Smooth muscle cell (in vitro differentiated cells): ENCODE results near the gene ARRDC3. TPM values are rescaled to one million over a fixed set of nuclear protein-coding genes. Genes with fewer than 3 reads are reported as not detected.
"Not testable (repeated sequence)": the region's sequence is repeated elsewhere in the genome, so short reads cannot be mapped to it uniquely, and the experiment has no call there.

Source experiments
- DNase-seq: peaks from one replicate; lab custom pipeline; 2025; ENCODE audit not compliant: unreplicated experiment; lab: John Stamatoyannopoulos, UW
- H2AFZ ChIP-seq: fragments of 200-600 bp; sonication (generic); 2 replicates; pipeline ENCODE4 v1.6.0; 2016; ENCODE audit warnings: antibody characterized with exemption, low read depth, mild to moderate bottlenecking
- H3F3A ChIP-seq: fragments of 200-600 bp; sonication (generic); 2 replicates; pipeline ENCODE4 v1.6.0; 2017; ENCODE audit warnings: antibody characterized with exemption, low read depth
- H3K27ac ChIP-seq: fragments of 200-600 bp; sonication (generic); 2 replicates; pipeline ENCODE4 v1.5.1; 2016; ENCODE audit warnings: low read depth, mild to moderate bottlenecking
- H3K27me3 ChIP-seq: fragments of 200-600 bp; sonication (generic); 2 replicates; pipeline ENCODE4 v1.6.1; 2016; ENCODE audit warnings: low read depth, mild to moderate bottlenecking
- H3K36me3 ChIP-seq: fragments of 200-600 bp; sonication (generic); 2 replicates; pipeline ENCODE4 v1.5.1; 2016; ENCODE audit warnings: low read depth
- H3K4me1 ChIP-seq: fragments of 200-600 bp; sonication (generic); 2 replicates; pipeline ENCODE4 v1.5.1; 2016; ENCODE audit warnings: low read depth
- H3K4me2 ChIP-seq: fragments of 200-600 bp; sonication (generic); 2 replicates; pipeline ENCODE4 v1.6.0; 2016; ENCODE audit warnings: mild to moderate bottlenecking
- H3K4me3 ChIP-seq: fragments of 200-600 bp; sonication (generic); 2 replicates; pipeline ENCODE4 v1.5.1; 2016; ENCODE audit warnings: mild to moderate bottlenecking
- H3K79me2 ChIP-seq: fragments of 200-600 bp; sonication (generic); 2 replicates; pipeline ENCODE4 v1.6.0; 2016; ENCODE audit warnings: low read depth, mild to moderate bottlenecking
- H3K9ac ChIP-seq: fragments of 200-600 bp; sonication (generic); 2 replicates; pipeline ENCODE4 v1.6.0; 2016; ENCODE audit warnings: low read depth
- H3K9me3 ChIP-seq: fragments of 200-600 bp; sonication (generic); replicated peaks from 2 replicates; pipeline ENCODE4 v1.5.1; 2016; ENCODE audit warnings: low read depth
- H4K20me1 ChIP-seq: fragments of 200-600 bp; sonication (generic); 2 replicates; pipeline ENCODE4 v1.6.0; 2016; ENCODE audit warnings: low read depth
- CTCF ChIP-seq: fragments of 200-600 bp; sonication (generic); IDR thresholded peaks from 2 replicates; pipeline ENCODE4 v1.5.1; 2017; ENCODE audit warnings: borderline replicate concordance, mild to moderate bottlenecking, antibody characterized with exemption; ENCODE audit not compliant: insufficient read depth, poor library complexity, severe bottlenecking
- WGBS: methylation state at CpG from one replicate; pipeline ENCODE4 v1.1.7; 2016; ENCODE audit warnings: low lambda C conversion rate; 5-methylcytosine and 5-hydroxymethylcytosine counted together
- polyA plus RNA-seq: library from polyadenylated mRNA; unstranded; fragments of >200 nt; fragmentation: Nextera tagmentation; extraction: Ambion mirVana; gene quantifications from 2 replicates; pipeline ENCODE4 v1.2.1, GENCODE V29; 2016
- total RNA-seq: library from RNA; depleted of rRNA; stranded (reverse); fragments of >200 nt; gene quantifications from 2 replicates; pipeline ENCODE4 v1.2.3, GENCODE V29; 2014

Gene ARRDC3
- total and polyA plus RNA-seq, 2 experiments from 2014 or later = 27.1 to 95.0 TPM

- DNase-seq = no peak
- peaks cover 4% of the 10 kb centered on the region for H3K4me1 ChIP-seq
- no peak overlapping the region for H3K9ac ChIP-seq
- no peak overlapping the region for H2AFZ ChIP-seq
- TF ChIP-seq CTCF = no peak
- H3K27me3 ChIP-seq = no peaks in the 10 kb centered on the region
- no peak overlapping the region for H3K27ac ChIP-seq
- H4K20me1 ChIP-seq = no peaks in the 10 kb centered on the region
- no peaks in the 10 kb centered on the region for H3K79me2 ChIP-seq
- WGBS = 77% methylated on average over 9 of the region's 9 CpGs
- no peaks in the 10 kb centered on the region for H3K9me3 ChIP-seq
- H3K36me3 ChIP-seq = no peaks in the 10 kb centered on the region
- H3K4me3 ChIP-seq = no peak overlapping the region
- no peak overlapping the region for H3K4me2 ChIP-seq
- no peaks in the 10 kb centered on the region for H3F3A ChIP-seq
Observed at GRCh38 chr5:91352831-91353695, 30.1 kb downstream of the ARRDC3 start.

GRCh38 chr5:91345461-91345860 is 37.7 kb downstream of the ARRDC3 start:
- TF ChIP-seq CTCF = no peak
- H3K27me3 ChIP-seq = no peaks in the 10 kb centered on the region
- no peak overlapping the region for H3K4me2 ChIP-seq
- no peaks in the 10 kb centered on the region for H3K4me1 ChIP-seq
- WGBS = 83% methylated on average over 5 of the region's 5 CpGs
- no peak for DNase-seq
- H3K36me3 ChIP-seq = no peaks in the 10 kb centered on the region
- no peak overlapping the region for H3K27ac ChIP-seq
- no peak overlapping the region for H3K9ac ChIP-seq
- H3K9me3 ChIP-seq = no peaks in the 10 kb centered on the region
- no peaks in the 10 kb centered on the region for H3F3A ChIP-seq
- no peaks in the 10 kb centered on the region for H4K20me1 ChIP-seq
- H3K4me3 ChIP-seq = no peak overlapping the region
- no peak overlapping the region for H2AFZ ChIP-seq
- no peaks in the 10 kb centered on the region for H3K79me2 ChIP-seq

GRCh38 chr5:91344661-91345200 is 38.4 kb downstream of the ARRDC3 start:
- 88% methylated on average over 4 of the region's 4 CpGs for WGBS
- H2AFZ ChIP-seq, H3K27me3 ChIP-seq, H3K4me2 ChIP-seq, DNase-seq, H3K9me3 ChIP-seq, H3K27ac ChIP-seq, H3K79me2 ChIP-seq, H3K4me3 ChIP-seq, H3F3A ChIP-seq, H4K20me1 ChIP-seq, H3K9ac ChIP-seq, H3K4me1 ChIP-seq, H3K36me3 ChIP-seq: not testable (repeated sequence)

- no peak for TF ChIP-seq CTCF
- H3K9ac ChIP-seq = no peak overlapping the region
- no peaks in the 10 kb centered on the region for H3F3A ChIP-seq
- no peak overlapping the region for H3K4me2 ChIP-seq
- WGBS = 72% methylated on average over 2 of the region's 2 CpGs
- no peak overlapping the region for H3K4me3 ChIP-seq
- DNase-seq = no peak
- no peaks in the 10 kb centered on the region for H3K79me2 ChIP-seq
- no peaks in the 10 kb centered on the region for H4K20me1 ChIP-seq
- H3K4me1 ChIP-seq = peaks cover 10% of the 10 kb centered on the region
- no peaks in the 10 kb centered on the region for H3K36me3 ChIP-seq
- H3K27me3 ChIP-seq = no peaks in the 10 kb centered on the region
- no peaks in the 10 kb centered on the region for H3K9me3 ChIP-seq
- no peak overlapping the region for H3K27ac ChIP-seq
- no peak overlapping the region for H2AFZ ChIP-seq
Observed at GRCh38 chr5:91343916-91344315, 39.2 kb downstream of the ARRDC3 start.

GRCh38 chr5:91342931-91343330 is 40.2 kb downstream of the ARRDC3 start:
- H3K4me1 ChIP-seq = peaks cover 10% of the 10 kb centered on the region
- H3F3A ChIP-seq, H3K9ac ChIP-seq, H3K27me3 ChIP-seq, H3K4me3 ChIP-seq, H3K27ac ChIP-seq, H4K20me1 ChIP-seq, H2AFZ ChIP-seq, H3K79me2 ChIP-seq, H3K4me2 ChIP-seq, H3K9me3 ChIP-seq, DNase-seq, H3K36me3 ChIP-seq: not testable (repeated sequence)
- WGBS = 98% methylated on average over 26 of the region's 29 CpGs
